GM21390 (cell line): ENCODE results near the gene IL6ST.
"Not testable (repeated sequence)": the region's sequence is repeated elsewhere in the genome, so short reads cannot be mapped to it uniquely, and the experiment has no call there.

Experiments used
- ATAC-seq: cut with Tn5 transposase; IDR thresholded peaks from one replicate; pipeline ENCODE4 v1.9.1; 2021; ENCODE audit not compliant: unreplicated experiment

IL6ST gene

GRCh38 chr5:55969956-55970355 lies 24.8 kb downstream of the IL6ST start:
- no peak for ATAC-seq

GRCh38 chr5:55966284-55966683 lies 28.5 kb downstream of the IL6ST start:
- no peak for ATAC-seq

GRCh38 chr5:55965525-55965924 lies 29.2 kb downstream of the IL6ST start:
- ATAC-seq = no peak

GRCh38 chr5:55960779-55961178 lies 34.0 kb downstream of the IL6ST start:
- no peak for ATAC-seq

GRCh38 chr5:55959208-55959607 lies 35.6 kb downstream of the IL6ST start:
- ATAC-seq = no peak

- not testable (repeated sequence) for ATAC-seq
Measured at GRCh38 chr5:55941154-55941553, 53.6 kb downstream of the IL6ST start.

GRCh38 chr5:55937598-55937997 lies 57.2 kb downstream of the IL6ST start:
- not testable (repeated sequence) for ATAC-seq

- no peak for ATAC-seq
Measured at GRCh38 chr5:55936100-55936693, 58.6 kb downstream of the IL6ST start.

- ATAC-seq = no peak
Measured at GRCh38 chr5:55935371-55935770, 59.4 kb downstream of the IL6ST start.

GRCh38 chr5:55934720-55935119 lies 60.0 kb downstream of the IL6ST start:
- no peak for ATAC-seq

- no peak for ATAC-seq
Measured at GRCh38 chr5:55934115-55934613, 60.6 kb downstream of the IL6ST start.

- ATAC-seq = no peak
Measured at GRCh38 chr5:55933377-55934114, 61.2 kb downstream of the IL6ST start.

- no peak for ATAC-seq
Measured at GRCh38 chr5:55932700-55933099, 62.1 kb downstream of the IL6ST start.

GRCh38 chr5:55929020-55929799 lies 65.6 kb downstream of the IL6ST start:
- ATAC-seq = no peak

GRCh38 chr5:55927861-55928655 lies 66.7 kb downstream of the IL6ST start:
- no peak for ATAC-seq

GRCh38 chr5:55926476-55926875 lies 68.3 kb downstream of the IL6ST start:
- ATAC-seq = no peak

- no peak for ATAC-seq
Measured at GRCh38 chr5:55925712-55926111, 69.1 kb downstream of the IL6ST start.

GRCh38 chr5:55925181-55925580 lies 69.6 kb downstream of the IL6ST start:
- no peak for ATAC-seq

- no peak for ATAC-seq
Measured at GRCh38 chr5:55924744-55925143, 70.0 kb downstream of the IL6ST start.

- ATAC-seq = no peak
Measured at GRCh38 chr5:55923865-55924500, 70.8 kb downstream of the IL6ST start.
